BJ (cell line): ENCODE results near the gene LAMA3. TPM values are rescaled to one million over a fixed set of nuclear protein-coding genes. Genes with fewer than 3 reads are reported as not detected.

Source experiments
- CTCF ChIA-PET: fragments of 350-600 bp; formaldehyde crosslinking; extraction: SDS; loops from one replicate; lab custom pipeline; 2021; ENCODE audit warnings: antibody characterized with exemption, inconsistent platforms; lab: Yijun Ruan, JAX
- POLR2A ChIA-PET: fragments of 300-600 bp; sonication (Branson Sonifier 250); formaldehyde crosslinking; extraction: SDS; loops from one replicate; lab custom pipeline; 2021; ENCODE audit warnings: antibody characterized with exemption; lab: Charles Lee
- DNase-seq: peaks from one replicate; pipeline ENCODE4 v3.0.0-alpha.2; 2011; ENCODE audit warnings: low read depth
- H3K27me3 ChIP-seq: 2 replicates; pipeline ENCODE4 v1.6.0; 2011; ENCODE audit warnings: low read length; ENCODE audit not compliant: control insufficient read depth, insufficient read depth
- H3K36me3 ChIP-seq: 2 replicates; pipeline ENCODE4 v1.5.1; 2011; ENCODE audit warnings: low read length; ENCODE audit not compliant: control insufficient read depth, insufficient read depth
- H3K4me3 ChIP-seq: 2 replicates; pipeline ENCODE4 v1.5.1; 2011; ENCODE audit warnings: low read depth, mild to moderate bottlenecking, control low read depth, low read length
- polyA plus RNA-seq: library from polyadenylated mRNA; depleted of rRNA; stranded (reverse); fragments of >200 nt; gene quantifications from 2 replicates; pipeline ENCODE4 v1.2.3, GENCODE V29; 2011
- TF ChIP-seq, protein P1 (sequence below): IDR thresholded peaks from 2 replicates; pipeline ENCODE4 v1.5.1; 2011; ENCODE audit warnings: low read depth, mild to moderate bottlenecking, control low read depth, inconsistent platforms, low read length, moderate library complexity; ENCODE audit not compliant: insufficient read depth

LAMA3 gene
- polyA plus RNA-seq, 1 experiment: 5.6 TPM

GRCh38 chr18:23850215-23850614 lies 161.0 kb downstream of the LAMA3 start:
- H3K36me3 ChIP-seq: no peaks in the 10 kb centered on the region; the same call in 1 of the 2 replicates
- TF ChIP-seq, protein P1, sequence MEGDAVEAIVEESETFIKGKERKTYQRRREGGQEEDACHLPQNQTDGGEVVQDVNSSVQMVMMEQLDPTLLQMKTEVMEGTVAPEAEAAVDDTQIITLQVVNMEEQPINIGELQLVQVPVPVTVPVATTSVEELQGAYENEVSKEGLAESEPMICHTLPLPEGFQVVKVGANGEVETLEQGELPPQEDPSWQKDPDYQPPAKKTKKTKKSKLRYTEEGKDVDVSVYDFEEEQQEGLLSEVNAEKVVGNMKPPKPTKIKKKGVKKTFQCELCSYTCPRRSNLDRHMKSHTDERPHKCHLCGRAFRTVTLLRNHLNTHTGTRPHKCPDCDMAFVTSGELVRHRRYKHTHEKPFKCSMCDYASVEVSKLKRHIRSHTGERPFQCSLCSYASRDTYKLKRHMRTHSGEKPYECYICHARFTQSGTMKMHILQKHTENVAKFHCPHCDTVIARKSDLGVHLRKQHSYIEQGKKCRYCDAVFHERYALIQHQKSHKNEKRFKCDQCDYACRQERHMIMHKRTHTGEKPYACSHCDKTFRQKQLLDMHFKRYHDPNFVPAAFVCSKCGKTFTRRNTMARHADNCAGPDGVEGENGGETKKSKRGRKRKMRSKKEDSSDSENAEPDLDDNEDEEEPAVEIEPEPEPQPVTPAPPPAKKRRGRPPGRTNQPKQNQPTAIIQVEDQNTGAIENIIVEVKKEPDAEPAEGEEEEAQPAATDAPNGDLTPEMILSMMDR: no peak
- H3K4me3 ChIP-seq: no peak overlapping the region
- ChIA-PET POLR2A (no interaction called here), CTCF (interaction anchor here (1.4 to 1.8 kb wide), 2 partner anchors 9 to 69 kb away, joined by 5 to 6 read pairs; no protein-coding TSS in a partner anchor)
- no peaks in the 10 kb centered on the region for H3K27me3 ChIP-seq
- DNase-seq: no peak

GRCh38 chr18:23851470-23852002 lies 162.3 kb downstream of the LAMA3 start:
- POLR2A ChIA-PET: interaction anchor here (1.0 kb wide), 1 partner anchor 9 kb away, joined by 3 read pairs; no protein-coding TSS in a partner anchor

GRCh38 chr18:23852236-23853045 lies 163.2 kb downstream of the LAMA3 start:
- H3K36me3 ChIP-seq: no peaks in the 10 kb centered on the region; the same call in 1 of the 2 replicates
- ChIA-PET CTCF (interaction anchor here (1.2 kb wide), 1 partner anchor 10 kb away, joined by 3 read pairs; no protein-coding TSS in a partner anchor), POLR2A (interaction anchor here (1.0 kb wide), 1 partner anchor 9 kb away, joined by 3 read pairs; no protein-coding TSS in a partner anchor)
- H3K27me3 ChIP-seq: no peaks in the 10 kb centered on the region
- no peak overlapping the region for H3K4me3 ChIP-seq
- DNase-seq: no peak
- TF ChIP-seq, protein P1: no peak

More at GRCh38 chr18:23851470-23852002, 162.3 kb downstream of the LAMA3 start:
- Histone ChIP-seq H3K27me3 (no peaks in the 10 kb centered on the region), H3K36me3 (no peaks in the 10 kb centered on the region; the same call in 1 of the 2 replicates), H3K4me3 (no peak overlapping the region)
- DNase-seq: no peak
- TF ChIP-seq, protein P1: no peak
- CTCF ChIA-PET: interaction anchor here (1.2 to 1.8 kb wide), 2 partner anchors 10 kb away, joined by 3 to 6 read pairs; no protein-coding TSS in a partner anchor

GRCh38 chr18:23853448-23854195 lies 164.4 kb downstream of the LAMA3 start:
- TF ChIP-seq, protein P1: no peak
- no peaks in the 10 kb centered on the region for H3K27me3 ChIP-seq
- ChIA-PET CTCF (interaction anchor here (1.8 kb wide), 1 partner anchor 65 kb away, joined by 4 read pairs; no protein-coding TSS in a partner anchor), POLR2A (interaction anchor here (0.5 kb wide), 1 partner anchor 395 kb away, joined by 3 read pairs; no protein-coding TSS in a partner anchor)
- no peak for DNase-seq
- no peak overlapping the region for H3K4me3 ChIP-seq
- H3K36me3 ChIP-seq: no peaks in the 10 kb centered on the region; the same call in 1 of the 2 replicates
